Naive thymus-derived CD4-positive, alpha-beta T cell (primary cell): ENCODE measurements around the gene CCR5AS.

Source experiments
- ATAC-seq: fragments of 150-1000 bp; cut with Tn5 transposase; 2 replicates; pipeline ENCODE4 v1.10.0; 2021; ENCODE audit warnings: mild to moderate bottlenecking, moderate library complexity
- CTCF ChIA-PET: fragments of 350-600 bp; sonication (Branson Sonifier 250); formaldehyde crosslinking; loops from one replicate; lab custom pipeline; 2021; ENCODE audit warnings: antibody characterized with exemption; lab: Charles Lee
- POLR2A ChIA-PET: fragments of 350-600 bp; sonication (Branson Sonifier 250); formaldehyde crosslinking; loops from one replicate; lab custom pipeline; 2021; ENCODE audit warnings: antibody characterized with exemption, inconsistent platforms; lab: Charles Lee
- DNase-seq, 9 donors: peaks; one replicate each; pipeline versions ENCODE4 v3.0.0 to v3.0.0-alpha.2; 2020 to 2022; ENCODE audit warnings: mixed read lengths in 1 of 9
- H3K27ac ChIP-seq: one replicate; pipeline ENCODE4 v1.7.0; 2013; ENCODE audit warnings: mild to moderate bottlenecking, low read depth, low read length, moderate library complexity
- H3K27me3 ChIP-seq, 2 donors: one replicate each; pipeline ENCODE4 v1.7.0; 2013; ENCODE audit warnings: low read length in 2 of 2, mild to moderate bottlenecking in 2 of 2, moderate library complexity in 2 of 2; ENCODE audit not compliant: control insufficient read depth in 2 of 2, insufficient read depth in 2 of 2
- H3K36me3 ChIP-seq, 3 experiments: 1 replicate in 2 of 3; 2 replicates in 1 of 3; pipeline ENCODE4 v1.7.0; 2013; ENCODE audit warnings: low read length in 3 of 3, mild to moderate bottlenecking in 3 of 3, moderate library complexity in 1 of 3; ENCODE audit not compliant: insufficient read depth in 3 of 3, control insufficient read depth in 2 of 3
- H3K4me1 ChIP-seq, 2 donors: one replicate each; pipeline ENCODE4 v1.7.0; 2013; ENCODE audit warnings: low read length in 2 of 2, mild to moderate bottlenecking in 2 of 2, moderate library complexity in 1 of 2; ENCODE audit not compliant: control insufficient read depth in 2 of 2, insufficient read depth in 2 of 2
- H3K4me3 ChIP-seq: 2 replicates; pipeline ENCODE4 v1.7.0; 2013; ENCODE audit warnings: mild to moderate bottlenecking, low read length
- H3K9me3 ChIP-seq, 3 experiments: 1 replicate in 2 of 3; 2 replicates in 1 of 3; pipeline ENCODE4 v1.7.0; 2013; ENCODE audit warnings: low read length in 3 of 3; ENCODE audit not compliant: control insufficient read depth in 2 of 3
- H3K27ac Mint-ChIP-seq, 9 donors: one replicate each; pipeline ENCODE4 v1.8.0; 2020 to 2022; ENCODE audit warnings: mixed read lengths in 9 of 9, mild to moderate bottlenecking in 8 of 9, moderate library complexity in 5 of 9, inconsistent platforms in 2 of 9
- H3K27me3 Mint-ChIP-seq, 5 donors: one replicate each; pipeline ENCODE4 v1.8.0; 2021 to 2022; ENCODE audit warnings: mixed read lengths in 5 of 5, mild to moderate bottlenecking in 1 of 5
- H3K36me3 Mint-ChIP-seq, 5 donors: one replicate each; pipeline ENCODE4 v1.8.0; 2020 to 2022; ENCODE audit warnings: mixed read lengths in 5 of 5, mild to moderate bottlenecking in 3 of 5, inconsistent platforms in 1 of 5
- H3K4me1 Mint-ChIP-seq, 7 donors: one replicate each; pipeline ENCODE4 v1.8.0; 2020 to 2022; ENCODE audit warnings: mixed read lengths in 7 of 7, mild to moderate bottlenecking in 3 of 7, inconsistent platforms in 1 of 7
- H3K4me3 Mint-ChIP-seq, 10 donors: one replicate each; pipeline ENCODE4 v1.8.0; 2020 to 2022; ENCODE audit warnings: mild to moderate bottlenecking in 10 of 10, mixed read lengths in 10 of 10, moderate library complexity in 6 of 10, inconsistent platforms in 2 of 10
- H3K9me3 Mint-ChIP-seq, 11 donors: one replicate each; pipeline ENCODE4 v1.8.0; 2020 to 2022; ENCODE audit warnings: mixed read lengths in 11 of 11, mild to moderate bottlenecking in 4 of 11, inconsistent platforms in 1 of 11, moderate library complexity in 1 of 11
- intact Hi-C, 2 donors: fragments of 100-400 bp; cut with micrococcal nuclease; formaldehyde crosslinking; loops; one replicate each; pipeline ENCODE4 v1.15.1; 2023

The CCR5AS gene

DNA sequence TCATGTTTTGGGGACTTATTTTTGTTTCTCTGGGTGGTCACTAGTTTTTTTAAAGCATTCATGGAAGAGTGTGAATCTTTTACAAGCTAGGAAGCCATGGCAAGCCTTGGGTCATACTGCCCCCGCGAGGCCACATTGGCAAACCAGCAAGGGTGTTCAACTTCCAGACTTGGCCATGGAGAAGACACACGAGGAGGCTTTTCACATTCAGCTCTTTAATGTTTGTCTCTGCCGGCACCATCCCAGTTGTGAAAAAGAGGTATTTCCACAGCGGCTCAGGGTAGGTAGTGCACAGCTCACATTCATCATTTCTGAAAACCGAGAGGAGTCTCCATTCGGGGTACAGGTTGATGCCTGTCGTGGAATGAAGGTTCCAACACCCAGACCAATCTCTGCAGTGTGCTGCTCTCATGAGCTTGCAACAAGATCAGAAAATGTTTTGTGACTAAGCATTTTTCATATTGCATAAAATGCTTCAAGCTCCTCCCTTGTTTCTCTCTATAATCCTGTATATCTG is 28.4 kb downstream of the CCR5AS start:
- Histone ChIP-seq H3K4me1 (peaks cover 3 to 40% of the 10 kb centered on the region in 2 donors), H3K36me3 (no peaks in the 10 kb centered on the region), H3K27ac (no peak overlapping the region), H3K27me3 (no peaks in the 10 kb centered on the region), H3K9me3 (no peaks in the 10 kb centered on the region), H3K4me3 (no peak overlapping the region)
- Mint-ChIP-seq H3K4me1 (peaks cover 23 to 48% (median 43%) of the 10 kb centered on the region in 7 donors), H3K27ac (peak overlapping the region in 2 of 9 donors; percentile 0 to 4), H3K27me3 (peaks cover 0 to 24% (median 0%) of the 10 kb centered on the region in 5 donors), H3K4me3 (peak overlapping the region in 1 of 10 donors; percentile 8), H3K36me3 (peaks cover 0 to 10% (median 0%) of the 10 kb centered on the region in 5 donors), H3K9me3 (no peaks in the 10 kb centered on the region)
- peak; percentile 68 for ATAC-seq
- peak; percentile 24 to 67 (median 46) for DNase-seq
- intact Hi-C loops = loop anchor here (1.0 to 10.0 kb wide), 7 partner anchors 102 to 694 kb away; partner anchors contain the start of gene SACM1L (in 1 of the 2)
- CTCF ChIA-PET = interaction anchor here (0.5 to 3.0 kb wide), 14 partner anchors 8 to 616 kb away, joined by 3 to 29 read pairs (median 3); partner anchors contain the start of gene CCR5
- POLR2A ChIA-PET = interaction anchor here (0.6 to 1.2 kb wide), 2 partner anchors 66 to 102 kb away, joined by 3 to 9 read pairs; no protein-coding TSS in a partner anchor

GRCh38 chr3:46375814-46376213 is 31.1 kb downstream of the CCR5AS start:
- CTCF ChIA-PET = interaction anchor here (0.6 to 1.3 kb wide), 2 partner anchors 99 to 137 kb away, joined by 3 to 5 read pairs; no protein-coding TSS in a partner anchor
- no peaks in the 10 kb centered on the region for H3K9me3 ChIP-seq
- no peak overlapping the region for H3K27ac ChIP-seq
- H3K27me3 Mint-ChIP-seq = peaks cover 0 to 31% (median 0%) of the 10 kb centered on the region in 5 donors
- peak overlapping the region in 2 of 9 donors; percentile 22 to 54 for H3K27ac Mint-ChIP-seq
- intact Hi-C loops = loop anchor here (5.0 to 10.0 kb wide), 2 partner anchors 614 to 691 kb away; partner anchors contain the start of gene SACM1L (in 1 of the 2)
- H3K4me3 ChIP-seq = no peak overlapping the region
- no peaks in the 10 kb centered on the region for H3K27me3 ChIP-seq
- H3K36me3 Mint-ChIP-seq = peaks cover 0 to 17% (median 0%) of the 10 kb centered on the region in 5 donors
- DNase-seq (no peak), ATAC-seq (no peak)
- H3K36me3 ChIP-seq = no peaks in the 10 kb centered on the region
- H3K4me1 ChIP-seq = peaks cover 3 to 45% of the 10 kb centered on the region in 2 donors
- H3K9me3 Mint-ChIP-seq = no peaks in the 10 kb centered on the region
- H3K4me3 Mint-ChIP-seq = peak overlapping the region in 4 of 10 donors; percentile 10 to 67 (median 28)
- H3K4me1 Mint-ChIP-seq = peaks cover 20 to 54% (median 35%) of the 10 kb centered on the region in 7 donors
- POLR2A ChIA-PET = interaction anchor here (0.7 kb wide), 1 partner anchor 534 kb away, joined by 3 read pairs; the partner anchor contains the start of gene LZTFL1

- H3K27ac ChIP-seq = no peak overlapping the region
- ChIA-PET POLR2A (no interaction called here), CTCF (interaction anchor here (0.7 to 1.3 kb wide), 3 partner anchors 99 to 294 kb away, joined by 3 to 5 read pairs (median 4); no protein-coding TSS in a partner anchor)
- no peak for ATAC-seq
- Mint-ChIP-seq H3K4me3 (peak overlapping the region in 1 of 10 donors; percentile 34), H3K36me3 (peaks cover 0 to 17% (median 0%) of the 10 kb centered on the region in 5 donors), H3K27me3 (peaks cover 0 to 31% (median 0%) of the 10 kb centered on the region in 5 donors), H3K27ac (peak overlapping the region in 2 of 9 donors; percentile 12 to 19), H3K9me3 (no peaks in the 10 kb centered on the region), H3K4me1 (peaks cover 17 to 55% (median 35%) of the 10 kb centered on the region in 7 donors)
- H3K4me1 ChIP-seq = peaks cover 9 to 40% of the 10 kb centered on the region in 2 donors
- H3K36me3 ChIP-seq = no peaks in the 10 kb centered on the region
- H3K9me3 ChIP-seq = no peaks in the 10 kb centered on the region
- DNase-seq = no peak
- intact Hi-C loops = loop anchor here (5.0 to 10.0 kb wide), 2 partner anchors 613 to 690 kb away; partner anchors contain the start of gene SACM1L (in 1 of the 2)
- H3K27me3 ChIP-seq = no peaks in the 10 kb centered on the region
- peak overlapping the region; percentile 11 for H3K4me3 ChIP-seq
Observed at GRCh38 chr3:46375218-46375617, 31.6 kb downstream of the CCR5AS start.

DNA sequence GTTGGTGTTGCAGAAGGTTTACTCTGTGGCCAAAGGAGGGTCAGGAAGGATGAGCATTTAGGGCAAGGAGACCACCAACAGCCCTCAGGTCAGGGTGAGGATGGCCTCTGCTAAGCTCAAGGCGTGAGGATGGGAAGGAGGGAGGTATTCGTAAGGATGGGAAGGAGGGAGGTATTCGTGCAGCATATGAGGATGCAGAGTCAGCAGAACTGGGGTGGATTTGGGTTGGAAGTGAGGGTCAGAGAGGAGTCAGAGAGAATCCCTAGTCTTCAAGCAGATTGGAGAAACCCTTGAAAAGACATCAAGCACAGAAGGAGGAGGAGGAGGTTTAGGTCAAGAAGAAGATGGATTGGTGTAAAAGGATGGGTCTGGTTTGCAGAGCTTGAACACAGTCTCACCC is 32.1 kb downstream of the CCR5AS start:
- Histone ChIP-seq H3K36me3 (no peaks in the 10 kb centered on the region), H3K27ac (no peak overlapping the region), H3K4me3 (no peak overlapping the region), H3K9me3 (no peaks in the 10 kb centered on the region), H3K4me1 (peaks cover 11 to 44% of the 10 kb centered on the region in 2 donors), H3K27me3 (no peaks in the 10 kb centered on the region)
- peaks cover 13 to 57% (median 36%) of the 10 kb centered on the region in 7 donors for H3K4me1 Mint-ChIP-seq
- CTCF ChIA-PET = interaction anchor here (0.7 to 1.3 kb wide), 4 partner anchors 98 to 295 kb away, joined by 3 to 5 read pairs (median 4); no protein-coding TSS in a partner anchor
- peak overlapping the region in 1 of 10 donors; percentile 34 for H3K4me3 Mint-ChIP-seq
- H3K9me3 Mint-ChIP-seq = no peaks in the 10 kb centered on the region
- H3K27ac Mint-ChIP-seq = peak overlapping the region in 3 of 9 donors; percentile 7 to 35 (median 12)
- peaks cover 0 to 17% (median 0%) of the 10 kb centered on the region in 5 donors for H3K36me3 Mint-ChIP-seq
- DNase-seq (no peak), ATAC-seq (no peak)
- intact Hi-C loops = loop anchor here (5.0 to 10.0 kb wide), 5 partner anchors 77 to 690 kb away; partner anchors contain the start of gene SACM1L (in 1 of the 2)
- peaks cover 0 to 31% (median 0%) of the 10 kb centered on the region in 5 donors for H3K27me3 Mint-ChIP-seq
- POLR2A ChIA-PET = no interaction called here

GRCh38 chr3:46372492-46373359 is 34.1 kb downstream of the CCR5AS start:
- Mint-ChIP-seq H3K36me3 (peaks cover 0 to 19% (median 0%) of the 10 kb centered on the region in 5 donors), H3K4me1 (peaks cover 13 to 71% (median 39%) of the 10 kb centered on the region in 7 donors), H3K4me3 (peak overlapping the region in 2 of 10 donors; percentile 26 to 73), H3K9me3 (no peaks in the 10 kb centered on the region), H3K27ac (peak overlapping the region in 3 of 9 donors; percentile 3 to 76 (median 38)), H3K27me3 (peaks cover 0 to 30% (median 0%) of the 10 kb centered on the region in 5 donors)
- H3K27me3 ChIP-seq = no peaks in the 10 kb centered on the region
- CTCF ChIA-PET = interaction anchor here (0.7 to 7.1 kb wide), 6 partner anchors 11 to 434 kb away, joined by 3 to 80 read pairs (median 6); no protein-coding TSS in a partner anchor
- no peaks in the 10 kb centered on the region for H3K9me3 ChIP-seq
- DNase-seq (peak in 1 of 9 donors; percentile 22), ATAC-seq (peak; percentile 45)
- H3K36me3 ChIP-seq = no peaks in the 10 kb centered on the region
- intact Hi-C loops = loop anchor here (1.0 to 10.0 kb wide), 8 partner anchors 75 to 688 kb away; partner anchors contain the start of genes CCR1 (in 1 of the 2) and SACM1L (in 1 of the 2)
- H3K4me3 ChIP-seq = peak overlapping the region; percentile 25
- no peak overlapping the region for H3K27ac ChIP-seq
- H3K4me1 ChIP-seq = peaks cover 11 to 60% of the 10 kb centered on the region in 2 donors
- POLR2A ChIA-PET = no interaction called here
